ENCODE data around the gene IKBKE.

DNA sequence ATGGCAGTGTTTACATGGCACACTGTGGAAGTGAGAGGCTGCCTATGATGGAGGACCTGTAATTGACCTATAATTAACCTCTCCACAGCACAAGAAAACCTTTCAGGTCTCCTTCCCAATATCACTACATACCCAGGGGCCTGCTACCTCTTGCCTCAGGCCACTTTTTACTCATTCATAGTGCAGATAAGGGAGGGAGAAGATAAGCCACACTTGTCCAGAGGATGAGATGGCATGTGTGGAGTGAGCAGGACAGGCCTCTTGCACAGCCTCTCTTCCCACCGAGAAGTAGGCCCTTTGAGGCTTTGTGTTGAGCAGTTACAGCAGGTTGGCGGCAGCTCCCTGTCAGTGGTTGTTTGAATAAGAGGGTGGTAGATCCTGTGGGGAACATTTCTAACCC lies 31.1 kb upstream of the IKBKE start:
- TF ChIP-seq CTCF (IDR thresholded peaks at IDR 0.05) (no peak), ZFX (IDR thresholded peaks at IDR 0.05; ENCODE audit: borderline replicate concordance) (no peak)

Data from 22Rv1 (cell line).